Measurements from ENCODE around the gene ANTXR1.
A peak's percentile ranks its signal among the peaks of the same experiment; 100 is the strongest.

The ANTXR1 gene

GRCh38 chr2:69012310-69013141, 453 bp upstream of the ANTXR1 start:
- H2AFZ ChIP-seq (ENCODE audit: low read depth, low read length) = peak overlapping the region; percentile 92
- H3K36me3 ChIP-seq (ENCODE audit: insufficient read depth, low read length) = no peaks in the 10 kb centered on the region
- H3K9me3 ChIP-seq (ENCODE audit: low read length) = no peaks in the 10 kb centered on the region
- H3K27me3 ChIP-seq (ENCODE audit: insufficient read depth, low read length) = no peaks in the 10 kb centered on the region
- H3K4me3 ChIP-seq (ENCODE audit: low read length) = peak overlapping the region; percentile 72
- peaks cover 18% of the 10 kb centered on the region for H3K4me1 ChIP-seq (ENCODE audit: insufficient read depth, low read length)

- Histone ChIP-seq H3K4me3 (ENCODE audit: low read length) (peak overlapping the region; percentile 72), H2AFZ (ENCODE audit: low read depth, low read length) (peak overlapping the region; percentile 92), H3K27me3 (ENCODE audit: insufficient read depth, low read length) (no peaks in the 10 kb centered on the region), H3K36me3 (ENCODE audit: insufficient read depth, low read length) (no peaks in the 10 kb centered on the region), H3K9me3 (ENCODE audit: low read length) (no peaks in the 10 kb centered on the region), H3K4me1 (ENCODE audit: insufficient read depth, low read length) (peaks cover 18% of the 10 kb centered on the region)
Measured at GRCh38 chr2:69013840-69014821, 1.2 kb downstream of the ANTXR1 start.

GRCh38 chr2:69017080-69017479, 4.1 kb downstream of the ANTXR1 start:
- Histone ChIP-seq H2AFZ (ENCODE audit: low read depth, low read length) (no peak overlapping the region), H3K4me3 (ENCODE audit: low read length) (no peak overlapping the region), H3K27me3 (ENCODE audit: insufficient read depth, low read length) (no peaks in the 10 kb centered on the region), H3K36me3 (ENCODE audit: insufficient read depth, low read length) (no peaks in the 10 kb centered on the region), H3K4me1 (ENCODE audit: insufficient read depth, low read length) (peaks cover 18% of the 10 kb centered on the region), H3K9me3 (ENCODE audit: low read length) (no peaks in the 10 kb centered on the region)

GRCh38 chr2:69017835-69018234, 4.9 kb downstream of the ANTXR1 start:
- H3K9me3 ChIP-seq (ENCODE audit: low read length) = no peaks in the 10 kb centered on the region
- no peaks in the 10 kb centered on the region for H3K27me3 ChIP-seq (ENCODE audit: insufficient read depth, low read length)
- no peak overlapping the region for H2AFZ ChIP-seq (ENCODE audit: low read depth, low read length)
- no peaks in the 10 kb centered on the region for H3K36me3 ChIP-seq (ENCODE audit: insufficient read depth, low read length)
- no peak overlapping the region for H3K4me3 ChIP-seq (ENCODE audit: low read length)
- H3K4me1 ChIP-seq (ENCODE audit: insufficient read depth, low read length) = peaks cover 15% of the 10 kb centered on the region

- peaks cover 15% of the 10 kb centered on the region for H3K4me1 ChIP-seq (ENCODE audit: insufficient read depth, low read length)
- H3K9me3 ChIP-seq (ENCODE audit: low read length) = no peaks in the 10 kb centered on the region
- no peaks in the 10 kb centered on the region for H3K27me3 ChIP-seq (ENCODE audit: insufficient read depth, low read length)
- no peaks in the 10 kb centered on the region for H3K36me3 ChIP-seq (ENCODE audit: insufficient read depth, low read length)
- H3K4me3 ChIP-seq (ENCODE audit: low read length) = no peak overlapping the region
- no peak overlapping the region for H2AFZ ChIP-seq (ENCODE audit: low read depth, low read length)
Measured at GRCh38 chr2:69018678-69019095, 5.7 kb downstream of the ANTXR1 start.

GRCh38 chr2:69020496-69021426, 7.8 kb downstream of the ANTXR1 start:
- no peaks in the 10 kb centered on the region for H3K27me3 ChIP-seq (ENCODE audit: insufficient read depth, low read length)
- H3K36me3 ChIP-seq (ENCODE audit: insufficient read depth, low read length) = no peaks in the 10 kb centered on the region
- no peak overlapping the region for H2AFZ ChIP-seq (ENCODE audit: low read depth, low read length)
- peaks cover 8% of the 10 kb centered on the region for H3K4me1 ChIP-seq (ENCODE audit: insufficient read depth, low read length)
- no peaks in the 10 kb centered on the region for H3K9me3 ChIP-seq (ENCODE audit: low read length)
- no peak overlapping the region for H3K4me3 ChIP-seq (ENCODE audit: low read length)

- Histone ChIP-seq H3K4me3 (ENCODE audit: low read length) (no peak overlapping the region), H3K36me3 (ENCODE audit: insufficient read depth, low read length) (no peaks in the 10 kb centered on the region), H2AFZ (ENCODE audit: low read depth, low read length) (no peak overlapping the region), H3K9me3 (ENCODE audit: low read length) (no peaks in the 10 kb centered on the region), H3K27me3 (ENCODE audit: insufficient read depth, low read length) (no peaks in the 10 kb centered on the region), H3K4me1 (ENCODE audit: insufficient read depth, low read length) (peaks cover 6% of the 10 kb centered on the region)
Measured at GRCh38 chr2:69021727-69022126, 8.7 kb downstream of the ANTXR1 start.

- no peaks in the 10 kb centered on the region for H3K27me3 ChIP-seq (ENCODE audit: insufficient read depth, low read length)
- H3K4me3 ChIP-seq (ENCODE audit: low read length) = no peak overlapping the region
- H2AFZ ChIP-seq (ENCODE audit: low read depth, low read length) = no peak overlapping the region
- peaks cover 6% of the 10 kb centered on the region for H3K9me3 ChIP-seq (ENCODE audit: low read length)
- no peaks in the 10 kb centered on the region for H3K36me3 ChIP-seq (ENCODE audit: insufficient read depth, low read length)
- H3K4me1 ChIP-seq (ENCODE audit: insufficient read depth, low read length) = no peaks in the 10 kb centered on the region
Measured at GRCh38 chr2:69022548-69022947, 9.6 kb downstream of the ANTXR1 start.

GRCh38 chr2:69023236-69023635, 10.3 kb downstream of the ANTXR1 start:
- Histone ChIP-seq H3K4me1 (ENCODE audit: insufficient read depth, low read length) (no peaks in the 10 kb centered on the region), H3K27me3 (ENCODE audit: insufficient read depth, low read length) (no peaks in the 10 kb centered on the region), H3K9me3 (ENCODE audit: low read length) (peaks cover 6% of the 10 kb centered on the region), H2AFZ (ENCODE audit: low read depth, low read length) (no peak overlapping the region), H3K4me3 (ENCODE audit: low read length) (no peak overlapping the region), H3K36me3 (ENCODE audit: insufficient read depth, low read length) (no peaks in the 10 kb centered on the region)

GRCh38 chr2:69026026-69026425, 13.0 kb downstream of the ANTXR1 start:
- Histone ChIP-seq H2AFZ (ENCODE audit: low read depth, low read length) (no peak overlapping the region), H3K36me3 (ENCODE audit: insufficient read depth, low read length) (no peaks in the 10 kb centered on the region), H3K27me3 (ENCODE audit: insufficient read depth, low read length) (no peaks in the 10 kb centered on the region), H3K4me1 (ENCODE audit: insufficient read depth, low read length) (peaks cover 12% of the 10 kb centered on the region), H3K4me3 (ENCODE audit: low read length) (no peak overlapping the region), H3K9me3 (ENCODE audit: low read length) (peaks cover 6% of the 10 kb centered on the region)

- Histone ChIP-seq H3K9me3 (ENCODE audit: low read length) (peaks cover 6% of the 10 kb centered on the region), H3K36me3 (ENCODE audit: insufficient read depth, low read length) (no peaks in the 10 kb centered on the region), H3K27me3 (ENCODE audit: insufficient read depth, low read length) (no peaks in the 10 kb centered on the region), H3K4me1 (ENCODE audit: insufficient read depth, low read length) (peaks cover 20% of the 10 kb centered on the region), H2AFZ (ENCODE audit: low read depth, low read length) (no peak overlapping the region), H3K4me3 (ENCODE audit: low read length) (no peak overlapping the region)
Measured at GRCh38 chr2:69026691-69027459, 13.9 kb downstream of the ANTXR1 start.
